Pancreas (tissue), 10 donors: Measurements from ENCODE around the gene SRPK3. TPM values are rescaled to one million over a fixed set of nuclear protein-coding genes. Genes with fewer than 3 reads are reported as not detected.

Experiments used
- ATAC-seq, 4 donors: fragments of 200-7000 bp; cut with Tn5 transposase; one replicate each; pipeline versions ENCODE4 v1.8.0 to v1.9.1; 2020; ENCODE audit warnings: mild to moderate bottlenecking in 4 of 4, moderate library complexity in 4 of 4
- DNase-seq, 6 donors: peaks; one replicate each; pipeline ENCODE4 v3.0.0-alpha.2; 2020
- FAIRE-seq: peaks from 2 replicates; lab custom pipeline; 2012; peaks lifted over from hg19 to GRCh38; lab: Jason Lieb, UNC
- H3K27ac ChIP-seq, 4 donors: fragments of 200-600 bp; sonication (generic); 1 replicate in 3 of 4; 2 replicates in 1 of 4; pipeline versions ENCODE4 v1.5.0 to v1.8.0; 2020
- H3K27me3 ChIP-seq, 4 donors: fragments of 200-600 bp; one replicate each; pipeline ENCODE4 v1.8.0; 2021
- H3K36me3 ChIP-seq, 3 donors: fragments of 200-600 bp; sonication (generic) in 1 of 3; one replicate each; pipeline versions ENCODE4 v1.5.0 to v1.8.0; 2020 to 2021
- H3K4me1 ChIP-seq, 3 donors: fragments of 200-600 bp; one replicate each; pipeline ENCODE4 v1.8.0; 2021
- H3K4me3 ChIP-seq, 4 donors: fragments of 200-600 bp; sonication (generic) in 2 of 4; one replicate each; pipeline versions ENCODE4 v1.5.0 to v1.8.0; 2020 to 2021
- H3K9me3 ChIP-seq, 4 donors: fragments of 200-600 bp; one replicate each; pipeline ENCODE4 v1.8.0; 2021
- CTCF ChIP-seq, 4 donors: fragments of 200-600 bp; sonication (generic) in 3 of 4; IDR thresholded peaks; one replicate each; pipeline versions ENCODE4 v1.5.0 to v1.8.0; 2021; ENCODE audit warnings: antibody characterized with exemption in 4 of 4
- WGBS, 2 donors: extraction: QIAGEN DNeasy Blood & Tissue Kit; methylation state at CpG; one replicate each; pipeline ENCODE4 v1.1.7; 2013; 5-methylcytosine and 5-hydroxymethylcytosine counted together
- intact Hi-C, 3 donors: fragments of 100-400 bp; cut with DNase I; formaldehyde crosslinking; loops; one replicate each; pipeline versions ENCODE4 v1.11.1 to v1.14.2; 2022
- polyA plus RNA-seq, 2 donors: library from polyadenylated mRNA; stranded (reverse); fragments of 200-250 nt; gene quantifications; one replicate each; pipeline ENCODE4 v1.2.3, GENCODE V29; 2013
- total RNA-seq, 6 donors: library from RNA; stranded (reverse); fragmentation: NEBNext Ultra II Directional in 4 of 6; extraction: Animal tissue kit (Norgen Biotek cat#: 25700) in 4 of 6; gene quantifications; one replicate each; pipeline versions ENCODE4 v1.2.1 to v1.2.4, GENCODE V29; 2021 to 2023
- donor health status: healthy with polysubstance abuse.
- donor health status: DM: no; HTN: no; CAD: no; lungs with moderate emphysema.
- donor health status: DM: no; HTN: no; CAD: no.
- donor health status: control.
- donor health status: control.
- donor health status: Bipolar disorder and iron deficiency.
- donor health status: DM: yes; HTN: yes; CAD: no.
- donor health status: DM: no; HTN: no; CAD: no.
- donor health status: DM: no; HTN: no; CAD: no.
- donor health status: DM: yes; HTN: yes; CAD: no.

The SRPK3 gene
- total and polyA plus RNA-seq, 8 donors, result 0.12 to 1.5 (median 0.24) TPM; not detected in 1

DNA sequence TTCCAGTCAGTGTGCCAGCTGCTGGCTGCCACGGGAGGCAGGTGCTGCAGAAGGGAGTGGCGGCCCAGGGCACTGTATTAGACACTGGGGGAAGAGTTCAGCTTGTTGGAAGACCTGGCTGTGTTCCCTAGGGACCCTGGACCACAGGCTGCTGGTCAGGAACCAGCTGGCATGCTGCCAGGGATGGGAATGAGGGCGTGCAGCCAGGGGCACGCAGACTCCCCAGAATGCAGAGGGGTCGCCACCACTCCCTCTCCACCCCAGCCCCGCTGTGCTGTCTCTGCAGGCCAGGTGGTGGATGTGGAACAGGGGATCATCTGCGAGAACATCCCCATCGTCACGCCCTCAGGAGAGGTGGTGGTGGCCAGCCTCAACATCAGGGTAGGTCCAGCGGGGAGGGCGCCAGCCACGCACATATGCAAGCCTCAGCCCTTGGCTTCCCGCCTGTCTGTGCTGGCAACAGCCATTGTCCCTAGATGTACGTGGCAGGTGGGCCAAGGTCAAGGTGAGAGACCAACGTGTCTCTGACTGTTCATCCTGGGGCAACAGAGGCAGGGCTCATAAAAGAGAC, 43.9 kb upstream of the SRPK3 start:
- H3K4me1 ChIP-seq, result no peaks in the 10 kb centered on the region
- TF ChIP-seq CTCF (IDR thresholded peaks at IDR 0.05), result no peak
- 75 to 83% methylated on average over 15 of the region's 15 CpGs for WGBS, 2 donors
- no peaks in the 10 kb centered on the region for H3K36me3 ChIP-seq
- H3K9me3 ChIP-seq, result no peaks in the 10 kb centered on the region
- FAIRE-seq (no peak), DNase-seq (peak in 2 of 6 donors; percentile 60 to 77), ATAC-seq (peak in 1 of 4 donors; percentile 8)
- H3K4me3 ChIP-seq, result no peak overlapping the region
- no peaks in the 10 kb centered on the region for H3K27me3 ChIP-seq
- no peak overlapping the region for H3K27ac ChIP-seq
- intact Hi-C loops, result no loop called here

- Histone ChIP-seq H3K9me3 (no peaks in the 10 kb centered on the region), H3K27me3 (no peaks in the 10 kb centered on the region), H3K4me1 (no peaks in the 10 kb centered on the region), H3K27ac (no peak overlapping the region), H3K36me3 (no peaks in the 10 kb centered on the region), H3K4me3 (no peak overlapping the region)
- no peak for ATAC-seq
- no peak for TF ChIP-seq CTCF (IDR thresholded peaks at IDR 0.05)
- no peak for FAIRE-seq
- 85 to 96% methylated on average over 26 to 27 of the region's 27 CpGs for WGBS, 2 donors
- no peak for DNase-seq
- intact Hi-C loops, result no loop called here
These were observed 42.7 kb upstream of the SRPK3 start for GRCh38 chrX:153738056-153738605.

DNA sequence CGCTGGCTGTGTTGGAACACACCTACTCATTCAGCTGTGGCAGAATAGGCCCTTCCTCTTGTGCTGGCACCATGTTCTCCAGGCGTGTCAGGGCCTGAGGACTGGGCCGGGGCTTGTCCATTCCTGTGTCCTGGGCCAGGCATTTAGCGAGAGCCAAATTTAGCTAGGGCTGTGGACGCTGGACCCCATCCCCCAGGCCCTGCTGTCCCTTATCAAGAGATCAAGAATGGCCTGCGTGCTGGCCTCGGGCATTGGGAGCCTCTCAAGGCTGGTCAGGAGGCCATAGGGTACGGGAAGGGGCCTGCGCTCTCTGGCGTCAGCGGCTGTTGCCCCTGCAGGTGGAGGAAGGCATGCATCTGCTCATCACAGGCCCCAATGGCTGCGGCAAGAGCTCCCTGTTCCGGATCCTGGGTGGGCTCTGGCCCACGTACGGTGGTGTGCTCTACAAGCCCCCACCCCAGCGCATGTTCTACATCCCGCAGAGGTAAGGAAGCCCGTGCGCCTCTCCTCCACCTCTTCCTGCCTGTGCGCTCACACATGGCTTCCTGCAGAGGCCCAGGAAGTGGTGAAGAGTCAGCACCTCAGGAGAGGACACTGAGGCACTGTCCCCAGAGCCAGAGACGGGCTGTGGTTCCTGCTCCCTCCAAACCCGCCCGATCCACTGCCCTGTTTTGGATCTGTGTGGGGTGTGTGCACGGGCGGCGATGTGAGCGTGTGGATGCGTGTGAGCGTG, 40.9 kb upstream of the SRPK3 start:
- H3K9me3 ChIP-seq, result no peaks in the 10 kb centered on the region
- ATAC-seq (no peak), FAIRE-seq (no peak), DNase-seq (peak in 1 of 6 donors; percentile 57)
- no peaks in the 10 kb centered on the region for H3K36me3 ChIP-seq
- intact Hi-C loops, result no loop called here
- H3K4me3 ChIP-seq, result no peak overlapping the region
- WGBS, 2 donors, result 90 to 92% methylated on average over 29 of the region's 29 CpGs
- TF ChIP-seq CTCF (IDR thresholded peaks at IDR 0.05), result no peak
- H3K27ac ChIP-seq, result no peak overlapping the region
- H3K27me3 ChIP-seq, result no peaks in the 10 kb centered on the region
- no peaks in the 10 kb centered on the region for H3K4me1 ChIP-seq

GRCh38 chrX:153740631-153741222, 40.1 kb upstream of the SRPK3 start:
- intact Hi-C loops, result no loop called here
- FAIRE-seq (no peak), ATAC-seq (no peak), DNase-seq (no peak)
- TF ChIP-seq CTCF (IDR thresholded peaks at IDR 0.05), result no peak
- 86 to 95% methylated on average over 15 to 16 of the region's 16 CpGs for WGBS, 2 donors
- Histone ChIP-seq H3K4me3 (no peak overlapping the region), H3K27me3 (no peaks in the 10 kb centered on the region), H3K4me1 (no peaks in the 10 kb centered on the region), H3K9me3 (no peaks in the 10 kb centered on the region), H3K36me3 (no peaks in the 10 kb centered on the region), H3K27ac (no peak overlapping the region)
